GM13977 (cell line): ENCODE data around the gene TMEM190.
A peak's percentile ranks its signal among the peaks of the same experiment; 100 is the strongest.

Experiments
- DNase-seq: peaks from one replicate; pipeline ENCODE4 v3.0.0; 2012; ENCODE audit warnings: low spot score
- CTCF ChIP-seq: IDR thresholded peaks from 2 replicates; pipeline ENCODE4 v1.5.1; 2012; ENCODE audit warnings: mild to moderate bottlenecking, control low read depth; ENCODE audit not compliant: insufficient read depth; ENCODE audit errors: extremely low read depth, missing control alignments
- in situ Hi-C: fragments of 300-500 bp; cut with MboI; formaldehyde crosslinking; loops from one replicate; pipeline ENCODE4 v1.12.0; 2022; ENCODE audit warnings: low sequenced_read_pairs, low pct_unique_long_range_greater_than_20kb, mixed read lengths, inconsistent platforms; ENCODE audit not compliant: unreplicated experiment

Gene TMEM190

DNA sequence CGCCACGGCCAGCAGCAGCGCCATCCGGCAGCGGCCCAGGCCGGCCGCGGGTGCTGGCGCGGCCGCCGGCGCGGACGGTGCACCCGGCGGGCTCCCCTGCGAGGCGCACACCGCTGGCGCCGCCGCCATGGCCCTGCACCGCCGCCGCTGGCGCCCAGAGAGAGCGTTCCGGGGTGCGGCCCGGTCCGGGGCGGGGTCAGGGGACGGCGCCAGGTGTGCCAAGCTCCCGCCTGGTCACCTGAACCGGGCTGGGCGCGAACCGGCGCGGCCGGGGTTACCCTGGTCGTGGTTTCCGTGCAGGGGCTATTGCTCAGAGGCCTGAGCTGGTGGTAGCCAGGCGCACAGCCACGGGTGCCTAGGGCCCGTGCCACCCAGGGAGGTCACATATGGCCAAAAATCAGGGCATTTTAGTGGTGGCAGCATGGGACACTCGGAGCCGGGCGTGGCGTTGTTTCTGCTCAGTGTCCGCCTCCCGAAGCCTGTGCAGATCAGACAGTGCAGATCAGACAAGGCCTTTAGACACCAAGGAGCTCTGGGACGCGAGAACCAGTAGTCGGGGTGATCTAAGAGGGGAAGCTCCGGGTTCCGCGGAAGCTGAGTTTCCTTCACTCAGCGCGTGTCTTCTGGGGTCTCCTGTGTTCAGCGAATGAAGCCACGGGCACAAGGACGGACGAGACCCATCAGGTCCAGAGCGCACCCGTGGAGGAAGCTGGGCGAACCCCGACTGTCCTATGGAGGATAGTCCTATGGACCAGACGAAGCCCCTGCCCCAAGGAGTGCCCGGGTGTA is 7.7 kb downstream of the TMEM190 start, which contains the start of gene TMEM238:
TMEM238 (minus strand) TSS at position 162 of the 789 bp plus-strand sequence; CDS start at position 129, 33 bp downstream.
- in situ Hi-C loops, result no loop called here
- peak; percentile 69 for DNase-seq
- no peak for TF ChIP-seq CTCF

DNA sequence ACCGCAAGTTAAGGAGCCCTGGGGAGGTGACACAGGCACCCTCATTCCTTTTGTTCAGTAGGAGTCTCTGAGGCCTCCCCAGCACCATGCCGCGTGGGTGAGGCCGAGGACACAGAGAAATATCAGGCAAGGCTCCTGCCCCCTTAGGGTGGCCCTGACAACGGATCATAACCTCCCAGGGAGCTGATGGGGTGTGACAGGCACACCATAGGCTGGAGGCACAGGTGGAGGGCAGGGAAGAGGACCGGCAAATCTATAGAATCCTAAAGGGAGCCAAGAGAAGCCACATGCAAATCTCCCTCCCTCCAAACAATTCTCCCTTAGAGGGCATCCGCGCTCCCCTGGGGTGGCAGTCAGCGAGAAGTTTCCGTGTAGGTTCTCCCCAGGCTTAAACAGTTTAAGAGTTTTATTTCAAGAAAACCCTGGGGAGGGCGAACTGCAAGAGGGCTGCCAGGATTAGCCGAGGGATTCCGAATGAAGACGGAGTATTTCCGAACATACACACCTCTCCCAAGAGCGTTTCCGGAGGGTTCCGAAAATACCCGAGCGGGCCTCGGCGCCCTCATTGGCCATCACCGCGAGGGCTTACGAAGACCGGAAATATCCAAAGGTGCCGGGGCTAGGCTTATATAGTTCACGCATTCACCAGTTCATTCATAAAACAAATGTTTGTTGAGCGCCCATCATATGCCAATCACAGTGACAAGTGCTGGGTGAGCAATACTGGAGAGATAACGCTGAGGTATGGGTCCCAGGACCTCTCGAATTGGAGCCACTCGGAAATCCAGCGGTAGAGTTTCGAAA is 8.5 kb downstream of the TMEM190 start:
- DNase-seq, result peak; percentile 98
- in situ Hi-C loops, result no loop called here
- TF ChIP-seq CTCF, result no peak

- in situ Hi-C loops, result no loop called here
These were observed 9.3 kb downstream of the TMEM190 start, which contains the start of gene RPL28 for GRCh38 chr19:55385724-55386492. RPL28 (plus strand) TSS chr19:55385932; CDS start chr19:55386358, 426 bp downstream.

DNA sequence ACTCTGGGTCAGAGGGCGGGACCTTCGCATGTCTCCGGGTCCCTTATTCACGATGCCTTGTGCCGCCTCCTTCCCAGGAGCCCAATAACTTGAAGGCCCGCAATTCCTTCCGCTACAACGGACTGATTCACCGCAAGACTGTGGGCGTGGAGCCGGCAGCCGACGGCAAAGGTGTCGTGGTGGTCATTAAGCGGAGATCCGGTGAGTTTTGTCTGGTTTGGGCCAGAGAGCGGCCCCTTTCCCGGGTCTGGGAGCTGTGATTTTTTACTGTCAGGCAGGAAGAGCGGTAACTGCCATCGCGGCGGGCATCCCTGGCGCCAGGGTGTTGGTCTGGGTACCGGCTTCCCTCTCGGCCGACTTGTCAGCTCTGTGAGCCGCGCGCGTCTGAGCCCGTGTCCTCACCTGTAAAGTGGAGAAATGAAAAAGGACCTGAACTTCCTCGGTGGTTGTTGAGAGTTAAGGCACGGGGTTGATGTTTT is 9.9 kb downstream of the TMEM190 start:
- no peak for TF ChIP-seq CTCF
- DNase-seq, result no peak
- in situ Hi-C loops, result no loop called here

More at GRCh38 chr19:55385724-55386492, 9.3 kb downstream of the TMEM190 start, which contains the start of gene RPL28:
- DNase-seq, result peak; percentile 98
- TF ChIP-seq CTCF, result no peak

DNA sequence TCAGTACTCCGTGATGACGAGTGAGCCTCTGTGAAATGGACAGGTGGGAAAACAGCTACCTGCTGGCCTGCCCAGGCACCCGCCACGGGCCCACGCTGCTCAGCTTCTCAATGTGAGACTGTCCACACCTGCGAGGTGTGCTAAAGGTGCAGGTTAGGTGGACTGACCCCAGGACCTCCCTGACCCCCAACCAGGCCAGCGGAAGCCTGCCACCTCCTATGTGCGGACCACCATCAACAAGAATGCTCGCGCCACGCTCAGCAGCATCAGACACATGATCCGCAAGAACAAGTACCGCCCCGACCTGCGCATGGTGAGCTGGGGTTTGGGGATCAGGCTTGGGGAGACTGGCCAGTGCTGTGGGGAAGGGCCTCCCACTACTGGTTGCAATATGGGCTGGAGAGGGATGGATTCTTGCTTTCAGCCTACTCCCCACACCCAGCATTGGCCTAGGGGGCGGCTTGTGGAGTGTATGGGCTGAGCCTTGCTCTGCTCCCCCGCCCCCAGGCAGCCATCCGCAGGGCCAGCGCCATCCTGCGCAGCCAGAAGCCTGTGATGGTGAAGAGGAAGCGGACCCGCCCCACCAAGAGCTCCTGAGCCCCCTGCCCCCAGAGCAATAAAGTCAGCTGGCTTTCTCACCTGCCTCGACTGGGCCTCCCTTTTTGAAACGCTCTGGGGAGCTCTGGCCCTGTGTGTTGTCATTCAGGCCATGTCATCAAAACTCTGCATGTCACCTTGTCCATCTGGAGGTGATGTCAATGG is 11.3 kb downstream of the TMEM190 start:
- in situ Hi-C loops, result no loop called here
- no peak for TF ChIP-seq CTCF

More for the DNA sequence above, 11.3 kb downstream of the TMEM190 start:
- DNase-seq, result no peak
